ENCODE data around the gene SEMA4D.

SEMA4D gene

DNA sequence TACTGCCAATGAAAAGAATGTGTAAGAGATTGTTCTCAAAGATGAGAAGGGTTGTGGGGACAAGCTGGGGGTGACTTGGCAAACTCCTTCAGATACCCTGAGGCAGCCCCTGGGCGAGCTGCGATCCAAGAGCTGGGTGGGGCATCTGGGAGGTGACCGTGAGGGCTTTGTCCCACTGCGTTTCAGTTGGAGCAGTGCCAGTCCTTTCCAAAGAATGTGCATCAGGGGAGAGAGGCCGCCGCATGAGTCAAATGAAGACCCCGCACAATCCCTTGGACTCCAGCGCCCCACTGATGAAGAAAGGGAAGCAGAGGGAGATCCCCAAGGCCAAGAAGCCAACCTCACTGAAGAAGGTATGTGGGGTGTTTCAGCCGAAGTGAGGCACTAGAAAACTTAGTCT, 151.2 kb downstream of the SEMA4D start:
- no peak for DNase-seq

DNA sequence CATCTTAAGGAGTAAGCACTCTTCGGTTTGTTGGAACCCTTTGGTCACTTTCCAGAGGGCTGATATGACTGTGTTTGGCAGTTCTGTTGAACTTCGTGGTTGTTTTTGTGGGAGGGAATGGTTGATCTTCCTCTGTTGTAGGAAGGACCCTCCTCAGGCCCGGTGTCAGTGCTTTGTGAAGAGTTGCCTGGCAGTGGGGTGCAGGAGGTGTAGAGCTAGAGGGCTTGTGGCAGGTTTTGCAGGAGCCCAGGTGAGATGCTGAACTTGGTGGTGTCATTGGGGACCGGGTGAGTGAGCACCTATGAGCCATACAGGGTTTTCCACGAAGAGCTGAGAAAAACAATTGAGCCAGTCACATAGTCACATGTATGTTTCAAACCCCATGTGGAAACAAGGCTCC, 152.4 kb downstream of the SEMA4D start:
- no peak for DNase-seq

DNA sequence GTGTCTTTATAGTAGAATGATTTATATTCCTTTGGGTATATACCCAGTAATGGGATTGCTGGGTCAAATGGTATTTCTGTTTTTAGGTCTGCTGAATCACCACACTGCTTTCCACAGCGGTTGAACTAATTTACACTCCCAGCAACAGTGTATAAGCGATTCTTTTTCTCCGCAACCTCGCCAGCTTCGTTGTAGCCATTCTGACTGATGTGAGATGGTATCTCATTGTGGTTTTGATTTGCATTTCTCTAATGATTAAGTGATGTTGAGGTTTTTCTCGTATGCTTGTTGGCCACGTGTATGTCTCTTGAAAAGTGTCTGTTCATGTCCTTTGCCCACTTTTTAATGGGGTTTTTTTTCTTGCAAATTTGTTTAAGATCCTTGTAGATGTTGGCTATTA, 154.1 kb downstream of the SEMA4D start:
- peak; percentile 44 for DNase-seq

DNA sequence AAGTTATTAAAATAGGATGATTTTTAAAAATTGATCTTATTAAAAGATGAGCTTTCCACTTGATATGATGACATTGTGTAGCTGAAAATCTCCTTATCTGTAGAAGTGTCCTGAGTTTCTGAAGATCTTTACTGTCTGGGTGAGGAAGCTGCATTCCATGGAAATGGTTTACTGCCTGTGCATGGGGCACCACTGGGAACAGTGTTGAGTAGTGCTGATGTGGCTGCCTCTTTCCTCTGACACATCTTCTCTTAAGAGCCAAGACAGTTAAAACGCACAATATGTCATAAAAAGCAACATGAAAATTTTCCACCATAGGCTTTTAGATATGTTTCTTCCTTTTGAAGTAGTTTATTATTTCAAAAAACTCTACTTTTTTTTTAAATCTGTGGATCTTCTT, 155.0 kb downstream of the SEMA4D start:
- DNase-seq: no peak

DNA sequence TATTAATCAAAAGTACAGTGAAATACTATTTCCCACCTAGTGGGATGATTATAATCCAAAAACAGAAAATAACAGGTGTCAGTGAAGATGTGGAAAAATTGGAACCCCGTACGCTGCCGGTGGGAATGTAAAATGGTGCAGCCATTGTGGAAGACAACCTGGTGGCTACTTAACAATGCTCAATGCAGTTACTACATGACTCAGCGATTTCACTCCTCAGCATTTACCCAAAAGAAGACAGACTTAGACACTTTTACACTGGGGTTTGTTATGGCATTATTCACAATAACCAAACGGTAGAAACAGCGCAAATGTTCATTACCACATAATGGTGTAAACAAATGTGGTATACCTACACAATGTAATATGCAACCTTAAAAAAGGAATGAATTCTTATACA, 155.7 kb downstream of the SEMA4D start:
- no peak for DNase-seq

DNA sequence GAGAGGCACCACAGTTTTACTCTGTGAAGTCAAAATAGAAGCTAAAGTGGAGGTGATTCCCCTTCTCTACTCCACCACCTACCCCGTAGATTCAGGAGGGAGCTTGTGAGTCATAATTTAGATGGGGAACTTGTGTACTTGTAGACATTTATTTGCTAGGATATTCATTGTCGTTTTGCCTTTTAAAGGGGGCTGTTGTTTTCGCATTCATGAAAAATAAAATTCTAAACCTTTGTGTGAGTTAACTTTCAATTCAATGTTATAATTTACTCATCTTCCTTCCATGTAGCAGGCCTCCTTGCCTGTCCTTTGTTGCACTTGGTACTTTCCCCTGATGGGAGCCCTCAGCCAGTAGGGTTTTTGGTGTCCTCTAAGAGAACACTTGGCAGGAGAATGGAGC, 157.6 kb downstream of the SEMA4D start:
- no peak for DNase-seq

DNA sequence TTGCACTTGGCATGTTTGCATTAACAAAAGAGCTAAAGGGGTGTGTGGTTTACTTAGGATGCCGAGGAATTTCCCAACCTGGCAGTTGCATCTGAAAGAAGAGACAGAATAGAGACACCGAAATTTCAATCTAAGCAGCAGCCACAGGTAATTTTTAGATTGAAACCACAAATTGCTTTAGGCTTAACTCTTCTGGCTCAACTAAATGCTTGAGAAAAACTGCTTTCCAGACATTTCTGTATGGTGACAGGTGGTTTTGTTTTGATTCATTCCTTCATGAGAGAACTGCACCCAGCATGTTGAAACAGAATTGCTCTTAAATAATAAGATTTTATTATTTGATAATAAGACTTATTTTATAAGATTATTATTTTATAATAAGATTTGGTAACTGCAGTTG, 158.1 kb downstream of the SEMA4D start:
- no peak for DNase-seq

DNA sequence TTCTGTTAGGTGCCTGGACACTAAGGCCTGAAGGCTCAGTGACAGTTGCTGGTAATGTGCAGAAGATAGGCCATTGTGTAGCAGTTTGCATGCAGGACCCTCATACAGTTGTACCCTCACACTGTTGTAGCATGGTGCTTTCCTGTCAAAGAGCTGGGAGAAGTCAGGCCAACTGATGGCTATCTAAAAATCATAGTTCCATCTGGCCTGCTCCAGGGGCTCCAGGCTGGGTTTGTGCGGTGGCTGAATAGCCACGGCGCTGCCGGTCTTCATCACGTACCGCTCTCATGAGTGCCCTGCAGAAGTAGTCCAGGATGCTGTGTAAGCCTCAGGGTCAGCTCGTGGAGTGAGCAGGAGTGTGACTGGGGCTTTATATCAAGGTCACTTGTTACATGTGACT, 167.4 kb downstream of the SEMA4D start:
- DNase-seq: no peak

DNA sequence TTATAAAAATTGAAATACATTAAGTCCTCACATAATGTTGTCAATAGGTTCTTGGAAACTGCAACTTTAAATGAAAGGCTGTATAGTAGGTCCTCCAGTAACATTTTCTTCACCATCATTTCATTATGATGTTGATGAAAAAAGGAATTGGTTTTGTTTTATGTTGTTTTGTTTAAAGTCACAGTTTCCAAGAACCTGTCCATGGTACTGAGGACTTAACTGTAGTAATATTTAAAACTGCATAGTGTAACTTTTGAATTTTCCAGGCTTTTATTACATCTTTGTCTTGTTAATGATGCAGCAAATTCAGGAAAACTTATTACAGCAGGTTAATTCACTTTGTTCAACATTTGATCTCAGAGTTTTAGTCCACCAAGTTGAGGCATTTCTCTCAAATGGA, 168.0 kb downstream of the SEMA4D start:
- DNase-seq: no peak

DNA sequence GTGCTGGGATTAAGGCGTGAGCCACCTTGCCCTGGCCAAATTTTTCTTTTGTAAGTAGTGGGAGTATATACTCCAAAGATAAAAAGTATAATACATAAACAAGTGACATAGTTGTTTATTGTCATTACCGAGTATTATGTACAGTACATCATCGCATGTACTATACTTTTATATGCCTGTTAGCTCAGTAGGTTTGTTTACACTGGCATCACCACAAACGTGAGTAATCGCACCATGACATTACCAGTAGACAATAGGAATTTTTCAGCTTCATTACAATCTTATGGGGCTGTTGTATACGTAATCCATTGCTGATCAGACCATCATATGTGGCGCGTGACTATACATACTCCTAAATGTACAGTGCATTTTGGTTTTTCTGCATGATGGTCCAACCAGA, 169.8 kb downstream of the SEMA4D start:
- DNase-seq: no peak

DNA sequence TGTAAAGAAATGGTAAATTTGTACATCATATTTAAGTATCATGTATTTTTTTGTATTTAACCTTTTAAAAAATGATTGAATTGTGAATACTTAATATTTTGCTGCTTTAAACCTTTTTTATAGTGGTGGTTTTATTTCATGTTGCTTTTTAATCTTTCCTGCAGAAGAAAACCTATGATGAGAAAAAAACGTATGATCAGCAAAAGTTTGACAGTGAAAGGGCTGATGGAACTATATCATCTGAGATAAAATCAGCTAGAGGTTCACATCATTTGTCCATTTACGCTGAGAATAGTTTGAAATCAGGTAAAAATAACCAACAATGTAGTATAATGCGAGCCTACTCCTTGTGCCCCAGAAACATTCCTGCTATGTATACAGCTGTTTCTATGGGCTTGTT, 172.2 kb downstream of the SEMA4D start:
- no peak for DNase-seq

DNA sequence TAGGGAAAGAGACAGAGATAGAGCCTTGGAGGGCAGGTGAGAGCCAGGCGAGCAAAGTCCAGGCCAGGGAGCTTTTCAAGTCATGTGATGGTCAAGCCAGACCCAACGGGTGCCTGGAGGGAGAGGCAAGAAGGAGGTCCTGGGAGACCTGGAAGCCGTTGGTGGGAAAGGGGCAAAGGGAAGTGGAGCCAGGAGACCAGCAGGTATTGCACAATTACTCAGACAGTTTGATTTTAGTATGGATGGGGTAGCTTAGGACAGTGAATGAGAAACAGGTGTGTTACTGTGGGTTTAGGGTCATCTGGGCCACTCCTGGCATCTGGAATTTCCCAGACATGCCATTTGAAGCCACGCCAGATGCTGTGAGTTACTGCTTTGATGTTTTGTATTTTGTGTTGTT, 174.5 kb downstream of the SEMA4D start:
- DNase-seq: no peak

DNA sequence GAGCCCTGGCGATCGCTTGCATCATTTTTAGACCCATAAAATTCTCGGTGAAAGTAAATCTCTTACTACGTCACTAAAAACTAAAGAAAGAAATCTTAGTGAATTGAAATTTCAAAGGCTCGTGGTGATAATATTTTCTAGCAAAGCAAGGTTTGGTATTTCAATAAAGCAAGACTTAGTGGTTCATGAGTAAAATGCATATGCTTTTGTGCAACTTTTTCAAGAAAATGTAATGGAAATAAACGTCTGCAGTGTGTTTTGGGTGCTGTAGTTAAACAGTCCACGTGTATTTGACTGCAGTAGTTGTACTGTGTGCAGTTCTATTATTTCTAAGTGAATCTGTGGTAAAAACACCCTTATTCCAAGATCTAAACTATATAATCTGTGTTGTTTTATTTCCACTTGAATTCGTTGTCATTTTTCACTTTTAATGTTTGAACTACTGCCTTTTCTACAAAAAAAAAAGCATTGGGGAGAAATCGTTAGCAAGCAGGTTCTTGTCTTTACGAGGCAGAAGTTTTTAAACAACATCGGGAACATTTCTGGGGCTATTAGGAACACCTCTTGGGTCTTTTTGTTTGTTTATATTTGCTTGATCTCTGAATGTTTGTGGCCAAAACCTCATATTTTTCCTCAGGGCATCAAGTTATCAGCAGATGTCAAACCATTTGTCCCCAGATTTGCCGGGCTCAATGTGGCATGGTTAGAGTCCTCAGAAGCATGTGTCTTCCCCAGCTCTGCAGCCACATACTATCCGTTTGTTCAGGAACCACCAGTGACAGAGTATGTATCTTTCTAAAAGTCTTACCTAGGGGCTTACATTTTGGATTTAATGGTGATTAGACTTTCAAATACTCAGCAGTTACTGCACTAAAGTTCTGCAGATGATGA, 178.7 kb downstream of the SEMA4D start:
- no peak for DNase-seq

DNA sequence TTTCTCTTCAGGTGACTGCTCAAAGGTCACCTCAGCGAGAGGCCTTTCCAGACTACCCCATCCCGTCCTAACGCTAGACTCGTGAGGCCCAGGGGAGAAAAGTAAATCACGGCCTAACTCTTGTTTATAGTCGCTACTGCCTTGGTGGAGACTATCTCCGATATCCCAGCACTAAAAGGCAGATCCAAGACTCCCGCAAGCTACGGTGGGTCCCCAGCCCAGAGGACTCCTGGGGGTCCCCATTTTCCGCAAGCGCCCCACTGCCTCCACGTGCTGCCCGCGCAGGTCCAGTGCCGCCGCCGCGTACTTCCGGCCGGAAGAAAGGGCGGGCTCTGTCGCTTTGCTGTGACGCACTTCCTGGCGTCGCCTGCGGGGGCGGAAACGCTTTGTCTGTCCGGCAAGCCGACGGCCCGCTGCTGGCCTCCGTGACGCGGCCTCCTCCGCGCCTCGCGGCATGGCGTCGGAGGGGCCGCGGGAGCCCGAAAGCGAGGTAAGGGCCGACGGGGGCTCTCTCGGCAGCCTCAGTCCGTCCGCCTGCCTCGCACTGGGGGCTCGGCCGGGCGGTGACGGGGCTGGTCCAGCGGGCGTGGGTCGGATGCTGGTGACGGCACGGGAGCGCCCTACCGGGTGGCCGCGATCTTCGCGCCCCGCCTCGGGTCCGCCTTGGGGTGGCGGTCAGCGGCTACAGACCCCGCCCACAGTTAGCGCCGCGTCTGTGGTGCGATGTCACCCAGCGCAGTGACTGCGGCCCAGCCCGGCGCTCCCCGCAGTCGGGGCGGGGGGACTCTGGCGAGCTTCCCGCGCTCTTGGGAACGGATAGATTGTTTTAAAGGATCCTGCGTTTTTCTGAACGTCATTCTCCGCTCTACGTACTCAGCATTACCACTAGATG, 179.5 kb downstream of the SEMA4D start, which contains the start of gene SECISBP2:
SECISBP2 (plus strand) TSS at position 378 of the 892 bp plus-strand sequence; CDS start at position 455, 77 bp downstream.
- DNase-seq: peak; percentile 97

DNA sequence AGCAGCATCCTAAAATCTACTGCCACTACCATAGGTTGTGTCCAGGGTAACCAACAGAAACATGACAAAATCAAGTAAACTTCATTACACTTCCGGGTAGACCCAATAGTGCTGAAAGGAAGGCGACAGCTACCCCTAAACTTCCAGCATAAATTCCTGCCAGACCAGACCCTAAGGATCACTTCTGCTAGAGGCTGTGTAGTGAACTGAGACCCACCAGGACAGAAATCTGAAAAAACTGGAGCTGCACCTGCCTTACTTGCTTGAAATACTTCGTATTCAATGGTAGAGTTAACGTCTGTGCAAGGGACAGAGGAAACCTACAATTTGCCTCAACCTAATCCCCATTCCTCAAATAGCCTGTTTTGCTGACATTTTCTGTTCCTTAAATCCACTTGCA, 180.6 kb downstream of the SEMA4D start:
- DNase-seq: no peak

DNA sequence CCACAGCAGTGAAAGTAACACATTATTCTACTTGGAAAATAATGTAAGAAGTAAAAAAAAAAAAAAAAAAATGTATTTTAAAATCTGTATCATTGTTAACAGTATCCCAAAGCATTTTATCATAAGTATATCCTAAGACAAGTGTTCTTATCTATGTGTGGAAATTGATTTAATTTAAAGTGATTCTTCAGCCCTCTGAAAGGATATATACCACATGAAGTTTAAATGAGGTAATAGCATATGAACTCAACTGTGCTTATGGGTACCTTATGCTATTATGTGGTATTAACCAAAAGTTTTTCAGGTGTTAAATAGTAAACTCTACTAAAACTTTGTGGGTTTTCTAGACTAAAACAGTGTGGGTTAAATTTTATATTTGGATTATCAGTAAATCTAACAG, 182.4 kb downstream of the SEMA4D start:
- no peak for DNase-seq

DNA sequence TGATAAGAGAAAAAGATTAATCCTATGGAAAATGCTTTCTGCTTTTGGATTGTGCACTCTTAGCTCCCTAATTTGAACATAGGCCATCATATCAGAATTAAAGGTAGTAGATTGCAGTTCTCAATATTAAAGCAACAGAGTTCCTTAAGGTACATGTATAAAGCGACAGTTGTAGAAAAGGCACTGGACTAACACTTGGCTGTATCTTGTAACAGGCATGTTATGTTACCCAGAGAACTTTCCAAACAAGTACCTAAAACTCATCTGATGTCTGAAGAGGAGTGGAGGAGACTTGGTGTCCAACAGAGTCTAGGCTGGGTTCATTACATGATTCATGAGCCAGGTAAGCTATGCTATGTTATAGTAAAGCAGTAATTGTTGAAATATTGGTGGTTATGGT, 183.0 kb downstream of the SEMA4D start:
- DNase-seq: no peak

DNA sequence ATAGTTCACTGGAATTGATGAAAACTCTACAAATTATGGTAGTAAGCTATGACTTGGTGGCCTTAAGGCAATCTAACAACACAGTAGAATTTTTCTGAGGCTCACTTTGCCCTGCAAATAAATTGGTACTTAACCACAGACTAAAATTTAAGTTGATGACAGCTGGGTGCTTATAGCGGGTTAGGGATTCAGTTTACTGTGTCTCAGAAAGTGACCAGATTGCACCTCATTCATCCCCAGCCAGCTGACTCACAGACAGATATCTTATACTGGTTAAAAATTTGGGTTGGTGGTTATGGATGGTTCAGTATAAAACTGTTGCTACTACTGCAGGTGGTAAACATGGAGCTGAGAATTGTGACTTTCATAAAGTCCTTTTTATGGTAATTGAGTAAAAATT, 184.1 kb downstream of the SEMA4D start:
- no peak for DNase-seq

DNA sequence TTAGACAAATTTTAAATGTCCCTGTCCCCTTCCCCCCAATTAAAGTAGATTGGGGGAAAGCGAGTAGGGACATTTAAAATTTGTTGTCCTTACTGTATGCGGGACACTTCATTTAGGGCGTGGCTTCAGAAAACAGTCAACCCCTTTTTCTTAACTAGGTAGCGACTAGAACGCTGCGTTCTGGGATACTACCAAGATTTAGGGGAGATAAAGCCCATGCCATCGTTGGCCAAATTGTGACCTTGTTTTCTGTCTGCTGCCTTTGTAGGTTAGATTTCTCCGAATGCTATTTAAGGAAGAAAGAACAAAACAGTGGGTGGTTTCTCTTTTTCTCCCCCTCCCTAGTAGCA, 185.7 kb downstream of the SEMA4D start:
- DNase-seq: no peak

DNA sequence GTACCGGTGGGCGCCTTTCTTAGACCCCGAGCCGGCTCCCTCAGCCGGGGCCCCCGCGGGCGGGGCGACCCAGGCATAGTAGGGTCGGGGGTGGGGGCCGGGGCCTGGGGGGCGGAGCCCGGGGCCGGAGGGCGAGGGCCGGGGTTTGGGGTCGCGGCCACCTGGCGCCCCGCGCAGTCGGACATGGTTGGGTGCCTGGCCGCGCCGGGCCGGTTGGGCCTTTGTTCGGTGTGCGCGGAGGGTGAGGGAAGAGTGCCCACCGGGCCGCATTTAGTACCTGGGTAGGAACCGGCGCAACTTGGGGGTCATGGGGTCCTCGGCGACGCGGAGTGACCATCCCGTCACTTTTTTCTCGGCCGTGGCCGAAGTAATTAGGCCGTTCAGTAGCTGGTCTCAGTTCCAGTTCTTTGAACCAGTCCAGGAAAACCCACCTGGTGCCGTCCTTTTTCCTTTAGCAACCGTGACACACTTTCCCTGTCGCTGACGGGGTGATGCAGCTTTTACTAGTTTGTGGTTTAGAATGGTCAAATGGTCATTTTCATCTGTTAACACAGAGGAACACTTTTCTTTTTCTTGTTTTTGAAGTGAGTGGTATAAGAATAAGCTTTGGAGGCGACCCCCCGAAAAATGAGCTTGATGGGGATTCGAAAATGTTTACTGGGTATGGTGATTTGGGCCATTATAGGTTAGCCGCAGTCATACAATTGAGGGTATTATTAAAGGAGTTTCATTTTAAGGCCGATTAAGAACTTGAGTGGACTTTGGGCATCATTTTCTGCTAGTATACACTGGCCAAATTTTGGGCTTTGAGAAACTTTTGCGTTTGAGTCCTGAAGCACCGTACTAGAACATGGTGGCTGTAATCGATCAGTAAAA, 186.3 kb downstream of the SEMA4D start:
- DNase-seq: peak; percentile 28

All from activated CD4-positive, alpha-beta T cell treated with anti-CD3 and anti-CD28 coated beads for 48 hours (primary cell).